ENCODE measurements around the gene DOCK3. TPM values are rescaled to one million over a fixed set of nuclear protein-coding genes. Genes with fewer than 3 reads are reported as not detected.

Gene DOCK3
- total RNA-seq, 1 experiment from 2014 or later, result 5.6 TPM

DNA sequence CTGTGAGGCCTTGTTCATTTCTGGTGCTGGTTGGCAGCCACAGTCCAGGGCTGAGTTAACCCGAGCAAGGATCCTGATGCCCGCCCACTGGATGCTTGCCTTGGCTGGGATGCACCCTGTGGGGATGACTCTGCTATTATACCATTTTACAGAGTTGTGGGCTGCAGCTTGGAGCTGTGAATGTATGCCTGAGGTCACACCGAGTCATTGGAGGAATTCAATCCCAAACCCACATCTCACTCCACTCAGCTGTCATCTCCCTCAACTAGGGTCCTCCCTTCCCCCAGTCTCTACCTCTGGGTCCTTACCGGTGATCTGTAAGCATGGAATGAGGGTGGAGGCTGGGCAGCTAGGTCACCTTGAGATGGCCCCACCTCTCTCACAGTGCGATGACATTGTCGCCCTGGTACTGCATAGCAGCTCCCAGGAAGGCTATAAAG, 35.7 kb upstream of the DOCK3 start (continued):
- TF ChIP-seq, protein P1, sequence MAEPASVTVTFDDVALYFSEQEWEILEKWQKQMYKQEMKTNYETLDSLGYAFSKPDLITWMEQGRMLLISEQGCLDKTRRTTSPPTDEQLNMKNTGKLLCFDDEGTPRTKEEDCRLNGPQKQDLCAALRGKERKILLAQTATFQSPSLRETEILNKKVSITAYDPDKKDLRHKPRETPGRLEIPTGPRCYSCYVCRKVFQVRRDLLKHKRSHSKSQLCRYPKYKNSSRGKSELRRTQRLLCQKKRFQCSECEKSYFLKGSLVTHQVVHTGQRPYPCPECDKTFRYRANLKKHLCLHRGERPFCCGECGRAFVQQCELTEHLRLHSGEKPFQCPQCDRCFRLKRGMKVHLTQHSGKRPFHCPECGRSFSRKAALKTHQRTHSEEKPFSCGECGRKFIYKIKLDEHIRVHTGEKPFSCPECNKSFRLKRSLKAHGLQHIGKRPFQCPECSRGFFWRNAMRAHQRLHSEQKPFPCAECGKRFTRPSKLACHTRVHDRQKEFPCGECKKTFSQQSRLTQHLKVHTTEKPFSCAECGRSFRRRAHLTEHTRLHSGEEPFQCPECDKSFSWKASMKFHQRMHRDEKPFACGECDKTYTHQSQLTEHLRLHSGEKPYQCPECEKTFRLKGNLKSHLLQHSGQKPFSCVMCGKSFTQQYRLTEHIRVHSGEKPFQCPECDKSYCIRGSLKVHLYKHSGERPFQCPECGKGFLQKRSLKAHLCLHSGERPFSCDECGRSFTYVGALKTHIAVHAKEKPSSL (CRISPR knock-in tag; conservative IDR thresholded peaks at IDR 0.05), result no peak
- TF ChIP-seq ZNF232 (CRISPR knock-in tag; IDR thresholded peaks at IDR 0.05) (no peak), FOXJ3 (CRISPR knock-in tag; IDR thresholded peaks at IDR 0.05; ENCODE audit: borderline replicate concordance) (no peak), TP53 (CRISPR knock-in tag; IDR thresholded peaks at IDR 0.05) (no peak)

DNA sequence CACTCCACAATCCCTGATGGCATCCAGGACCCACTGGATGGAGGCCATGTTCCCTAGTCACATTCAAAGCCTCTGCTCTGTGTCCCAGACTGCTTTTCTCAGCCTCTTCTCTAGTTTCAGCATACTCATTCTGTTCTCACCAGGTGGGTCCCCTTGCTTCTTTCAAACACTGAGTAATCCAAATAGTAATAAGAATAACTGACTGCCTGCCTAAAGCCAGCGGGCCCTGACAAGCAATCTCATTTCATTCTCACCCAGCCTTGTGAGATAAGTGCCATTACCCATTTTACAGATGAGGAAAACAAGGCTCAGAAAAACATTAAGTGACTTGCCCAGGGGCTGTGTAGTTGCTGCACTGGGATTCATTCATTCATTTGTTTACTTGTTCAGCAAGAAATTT, 32.3 kb upstream of the DOCK3 start:
- ChIA-PET CTCF (interaction anchor here (2.6 kb wide), 1 partner anchor 11 kb away, joined by 10 read pairs; no protein-coding TSS in a partner anchor), POLR2A (no interaction called here)
- H3K9me3 Mint-ChIP-seq, result no peaks in the 10 kb centered on the region
- DNase-seq (ENCODE audit: low spot score), result no peak
- no peak overlapping the region for H3K4me3 Mint-ChIP-seq
- peaks cover 15% of the 10 kb centered on the region for H3K36me3 Mint-ChIP-seq
- no peak for ATAC-seq
- TF ChIP-seq, protein P2, sequence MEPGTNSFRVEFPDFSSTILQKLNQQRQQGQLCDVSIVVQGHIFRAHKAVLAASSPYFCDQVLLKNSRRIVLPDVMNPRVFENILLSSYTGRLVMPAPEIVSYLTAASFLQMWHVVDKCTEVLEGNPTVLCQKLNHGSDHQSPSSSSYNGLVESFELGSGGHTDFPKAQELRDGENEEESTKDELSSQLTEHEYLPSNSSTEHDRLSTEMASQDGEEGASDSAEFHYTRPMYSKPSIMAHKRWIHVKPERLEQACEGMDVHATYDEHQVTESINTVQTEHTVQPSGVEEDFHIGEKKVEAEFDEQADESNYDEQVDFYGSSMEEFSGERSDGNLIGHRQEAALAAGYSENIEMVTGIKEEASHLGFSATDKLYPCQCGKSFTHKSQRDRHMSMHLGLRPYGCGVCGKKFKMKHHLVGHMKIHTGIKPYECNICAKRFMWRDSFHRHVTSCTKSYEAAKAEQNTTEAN (CRISPR knock-in tag; IDR thresholded peaks at IDR 0.05), result no peak
- no peak for TF ChIP-seq ZNF263 (CRISPR knock-in tag; IDR thresholded peaks at IDR 0.05; ENCODE audit: low read depth)
- no peak for TF ChIP-seq ZNF423 (CRISPR knock-in tag; IDR thresholded peaks at IDR 0.05)
- TF ChIP-seq, protein P3, sequence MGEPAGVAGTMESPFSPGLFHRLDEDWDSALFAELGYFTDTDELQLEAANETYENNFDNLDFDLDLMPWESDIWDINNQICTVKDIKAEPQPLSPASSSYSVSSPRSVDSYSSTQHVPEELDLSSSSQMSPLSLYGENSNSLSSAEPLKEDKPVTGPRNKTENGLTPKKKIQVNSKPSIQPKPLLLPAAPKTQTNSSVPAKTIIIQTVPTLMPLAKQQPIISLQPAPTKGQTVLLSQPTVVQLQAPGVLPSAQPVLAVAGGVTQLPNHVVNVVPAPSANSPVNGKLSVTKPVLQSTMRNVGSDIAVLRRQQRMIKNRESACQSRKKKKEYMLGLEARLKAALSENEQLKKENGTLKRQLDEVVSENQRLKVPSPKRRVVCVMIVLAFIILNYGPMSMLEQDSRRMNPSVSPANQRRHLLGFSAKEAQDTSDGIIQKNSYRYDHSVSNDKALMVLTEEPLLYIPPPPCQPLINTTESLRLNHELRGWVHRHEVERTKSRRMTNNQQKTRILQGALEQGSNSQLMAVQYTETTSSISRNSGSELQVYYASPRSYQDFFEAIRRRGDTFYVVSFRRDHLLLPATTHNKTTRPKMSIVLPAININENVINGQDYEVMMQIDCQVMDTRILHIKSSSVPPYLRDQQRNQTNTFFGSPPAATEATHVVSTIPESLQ (CRISPR knock-in tag; IDR thresholded peaks at IDR 0.05), result no peak
- TF ChIP-seq GABPB1 (CRISPR knock-in tag; IDR thresholded peaks at IDR 0.05), result no peak
- TF ChIP-seq GTF2I (CRISPR knock-in tag; conservative IDR thresholded peaks at IDR 0.05), result 0 out of 2 replicates have a peak, but pooled peaks have one; percentile 56
- TF ChIP-seq OVOL2 (CRISPR knock-in tag; IDR thresholded peaks at IDR 0.05; ENCODE audit: borderline replicate concordance), result no peak
- peaks cover 24% of the 10 kb centered on the region for H3K4me1 Mint-ChIP-seq
- no peaks in the 10 kb centered on the region for H3K27me3 Mint-ChIP-seq (ENCODE audit: low read depth)
- H3K27ac Mint-ChIP-seq, result no peak overlapping the region

DNA sequence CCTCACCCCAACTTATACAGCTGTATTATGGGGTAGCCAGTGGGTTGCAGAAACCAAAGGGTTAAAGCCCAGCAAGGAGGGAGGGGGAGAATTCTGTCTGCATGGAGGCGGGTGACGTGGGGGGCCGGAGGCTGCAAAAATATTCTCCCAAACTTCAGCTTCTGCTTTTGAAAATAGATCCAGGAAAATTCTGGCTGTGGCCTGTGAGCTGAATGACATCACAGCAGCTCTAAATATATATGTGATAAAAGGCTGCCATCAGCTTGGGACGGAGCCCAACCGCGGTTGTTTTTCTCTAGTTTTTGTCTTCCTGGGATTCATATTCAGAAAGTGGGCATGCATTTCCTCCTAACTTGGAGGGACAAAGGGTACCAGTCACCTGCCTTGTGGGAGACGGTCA, 30.2 kb upstream of the DOCK3 start:
- TF ChIP-seq CBFB (CRISPR knock-in tag; IDR thresholded peaks at IDR 0.05; ENCODE audit: low read depth), result no peak
- no peak for TF ChIP-seq JUN (CRISPR knock-in tag; IDR thresholded peaks at IDR 0.05)
- no peak for TF ChIP-seq NR1H2 (CRISPR knock-in tag; IDR thresholded peaks at IDR 0.05)
- TF ChIP-seq, protein P4, sequence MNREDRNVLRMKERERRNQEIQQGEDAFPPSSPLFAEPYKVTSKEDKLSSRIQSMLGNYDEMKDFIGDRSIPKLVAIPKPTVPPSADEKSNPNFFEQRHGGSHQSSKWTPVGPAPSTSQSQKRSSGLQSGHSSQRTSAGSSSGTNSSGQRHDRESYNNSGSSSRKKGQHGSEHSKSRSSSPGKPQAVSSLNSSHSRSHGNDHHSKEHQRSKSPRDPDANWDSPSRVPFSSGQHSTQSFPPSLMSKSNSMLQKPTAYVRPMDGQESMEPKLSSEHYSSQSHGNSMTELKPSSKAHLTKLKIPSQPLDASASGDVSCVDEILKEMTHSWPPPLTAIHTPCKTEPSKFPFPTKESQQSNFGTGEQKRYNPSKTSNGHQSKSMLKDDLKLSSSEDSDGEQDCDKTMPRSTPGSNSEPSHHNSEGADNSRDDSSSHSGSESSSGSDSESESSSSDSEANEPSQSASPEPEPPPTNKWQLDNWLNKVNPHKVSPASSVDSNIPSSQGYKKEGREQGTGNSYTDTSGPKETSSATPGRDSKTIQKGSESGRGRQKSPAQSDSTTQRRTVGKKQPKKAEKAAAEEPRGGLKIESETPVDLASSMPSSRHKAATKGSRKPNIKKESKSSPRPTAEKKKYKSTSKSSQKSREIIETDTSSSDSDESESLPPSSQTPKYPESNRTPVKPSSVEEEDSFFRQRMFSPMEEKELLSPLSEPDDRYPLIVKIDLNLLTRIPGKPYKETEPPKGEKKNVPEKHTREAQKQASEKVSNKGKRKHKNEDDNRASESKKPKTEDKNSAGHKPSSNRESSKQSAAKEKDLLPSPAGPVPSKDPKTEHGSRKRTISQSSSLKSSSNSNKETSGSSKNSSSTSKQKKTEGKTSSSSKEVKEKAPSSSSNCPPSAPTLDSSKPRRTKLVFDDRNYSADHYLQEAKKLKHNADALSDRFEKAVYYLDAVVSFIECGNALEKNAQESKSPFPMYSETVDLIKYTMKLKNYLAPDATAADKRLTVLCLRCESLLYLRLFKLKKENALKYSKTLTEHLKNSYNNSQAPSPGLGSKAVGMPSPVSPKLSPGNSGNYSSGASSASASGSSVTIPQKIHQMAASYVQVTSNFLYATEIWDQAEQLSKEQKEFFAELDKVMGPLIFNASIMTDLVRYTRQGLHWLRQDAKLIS (CRISPR knock-in tag; IDR thresholded peaks at IDR 0.05; ENCODE audit: borderline replicate concordance), result no peak
- DNase-seq (ENCODE audit: low spot score), result no peak
- ChIA-PET CTCF (interaction anchor here (1.3 to 2.6 kb wide), 3 partner anchors 8 to 33 kb away, joined by 3 to 10 read pairs (median 4); partner anchors contain the start of gene CISH), POLR2A (no interaction called here)
- no peaks in the 10 kb centered on the region for H3K9me3 Mint-ChIP-seq
- peaks cover 21% of the 10 kb centered on the region for H3K4me1 Mint-ChIP-seq
- no peak for ATAC-seq
- H3K27ac Mint-ChIP-seq, result no peak overlapping the region
- H3K4me3 Mint-ChIP-seq, result no peak overlapping the region
- H3K36me3 Mint-ChIP-seq, result peaks cover 15% of the 10 kb centered on the region
- H3K27me3 Mint-ChIP-seq (ENCODE audit: low read depth), result no peaks in the 10 kb centered on the region

All from WTC11 (cell line).